HEK293 (cell line): ENCODE data around the gene ANO7.

Experiments used
- CTCF ChIA-PET: fragments of 350-600 bp; formaldehyde crosslinking; extraction: SDS; loops from one replicate; lab custom pipeline; 2021; ENCODE audit warnings: antibody characterized with exemption; lab: Yijun Ruan, JAX
- POLR2A ChIA-PET: fragments of 300-600 bp; formaldehyde crosslinking; extraction: SDS; loops from one replicate; lab custom pipeline; 2020; ENCODE audit warnings: antibody characterized with exemption, inconsistent platforms; lab: Yijun Ruan, JAX
- H3K27ac ChIP-seq: fragments of 200-500 bp; sonication (Bioruptor generic); 2 replicates; pipeline ENCODE4 v1.5.1; 2014; ENCODE audit warnings: low read depth, low read length, control low read depth, inconsistent platforms; ENCODE audit errors: extremely low read depth
- H3K36me3 ChIP-seq, 2 experiments: fragments of 200-500 bp in 1 of 2; sonication (Bioruptor generic) in 1 of 2; 1 replicate in 1 of 2; 2 replicates in 1 of 2; pipeline ENCODE4 v1.5.1; 2014 to 2017; ENCODE audit warnings: inconsistent platforms in 2 of 2, low read length in 2 of 2; ENCODE audit not compliant: control insufficient read depth in 2 of 2, insufficient read depth in 1 of 2
- H3K4me1 ChIP-seq: fragments of 200-500 bp; sonication (Bioruptor generic); 2 replicates; pipeline ENCODE4 v1.5.1; 2014; ENCODE audit warnings: mild to moderate bottlenecking, low read length, inconsistent platforms; ENCODE audit not compliant: control insufficient read depth, insufficient read depth
- H3K4me3 ChIP-seq: 2 replicates; pipeline ENCODE4 v1.5.1; 2011; ENCODE audit warnings: low read depth, mild to moderate bottlenecking, control low read depth, low read length, moderate library complexity
- H3K9me3 ChIP-seq: fragments of 200-500 bp; sonication (Bioruptor generic); 2 replicates; pipeline ENCODE4 v1.5.1; 2014; ENCODE audit warnings: low read depth, low read length, inconsistent platforms; ENCODE audit not compliant: control insufficient read depth, insufficient read depth
- OSR2 ChIP-seq: fragments of 450-650 bp; formaldehyde crosslinking; IDR thresholded peaks from 2 replicates; pipeline ENCODE4 v1.5.1; 2016; ENCODE audit warnings: missing biosample characterization, missing genetic modification characterization
- PRDM1 ChIP-seq: fragments of 450-650 bp; formaldehyde crosslinking; IDR thresholded peaks from 2 replicates; pipeline ENCODE4; 2016; ENCODE audit warnings: missing biosample characterization, missing genetic modification characterization
- SCRT1 ChIP-seq: fragments of 450-650 bp; formaldehyde crosslinking; IDR thresholded peaks from 2 replicates; pipeline ENCODE4 v1.5.1; 2016; ENCODE audit warnings: missing biosample characterization, missing genetic modification characterization, borderline replicate concordance
- ZBTB8A ChIP-seq: fragments of 450-650 bp; formaldehyde crosslinking; IDR thresholded peaks from 2 replicates; pipeline ENCODE4 v1.5.1; 2016; ENCODE audit warnings: missing biosample characterization, missing genetic modification characterization
- ZFHX2 ChIP-seq: fragments of 450-650 bp; formaldehyde crosslinking; conservative IDR thresholded peaks from 2 replicates; pipeline ENCODE4 v1.5.1; 2016; ENCODE audit warnings: missing biosample characterization, missing genetic modification characterization
- ZNF114 ChIP-seq: fragments of 450-650 bp; formaldehyde crosslinking; IDR thresholded peaks from 2 replicates; pipeline ENCODE4 v1.5.0; 2017; ENCODE audit warnings: missing biosample characterization, missing genetic modification characterization
- ZNF169 ChIP-seq: fragments of 450-650 bp; formaldehyde crosslinking; IDR thresholded peaks from 2 replicates; pipeline ENCODE4 v1.5.1; 2016; ENCODE audit warnings: missing biosample characterization, missing genetic modification characterization
- ZNF202 ChIP-seq: fragments of 450-650 bp; formaldehyde crosslinking; IDR thresholded peaks from 2 replicates; pipeline ENCODE4 v1.5.1; 2016; ENCODE audit warnings: missing biosample characterization, missing genetic modification characterization, borderline replicate concordance
- ZNF26 ChIP-seq: fragments of 450-650 bp; formaldehyde crosslinking; IDR thresholded peaks from 2 replicates; pipeline ENCODE4 v1.5.1; 2016; ENCODE audit warnings: missing biosample characterization, missing genetic modification characterization
- ZNF292 ChIP-seq: fragments of 450-650 bp; formaldehyde crosslinking; IDR thresholded peaks from 2 replicates; pipeline ENCODE4 v1.5.1; 2016; ENCODE audit warnings: low read depth, missing biosample characterization, missing genetic modification characterization, borderline replicate concordance
- ZNF350 ChIP-seq: fragments of 450-650 bp; formaldehyde crosslinking; IDR thresholded peaks from 2 replicates; pipeline ENCODE4 v1.5.0; 2017; ENCODE audit warnings: missing biosample characterization, mild to moderate bottlenecking, missing genetic modification characterization
- ZNF37A ChIP-seq: fragments of 450-650 bp; IDR thresholded peaks from 2 replicates; pipeline ENCODE4 v1.5.1; 2018; ENCODE audit warnings: missing biosample characterization, missing genetic modification characterization
- ZNF391 ChIP-seq: fragments of 450-650 bp; formaldehyde crosslinking; IDR thresholded peaks from 2 replicates; pipeline ENCODE4 v1.5.1; 2016; ENCODE audit warnings: low read depth, missing biosample characterization, missing genetic modification characterization, borderline replicate concordance
- ZNF398 ChIP-seq: fragments of 450-650 bp; formaldehyde crosslinking; IDR thresholded peaks from 2 replicates; pipeline ENCODE4 v1.5.1; 2017; ENCODE audit warnings: missing biosample characterization, missing genetic modification characterization
- ZNF548 ChIP-seq: fragments of 450-650 bp; formaldehyde crosslinking; IDR thresholded peaks from 2 replicates; pipeline ENCODE4 v1.5.1; 2016; ENCODE audit warnings: missing biosample characterization, missing genetic modification characterization
- ZNF558 ChIP-seq: fragments of 450-650 bp; formaldehyde crosslinking; IDR thresholded peaks from 2 replicates; pipeline ENCODE4 v1.5.1; 2016; ENCODE audit warnings: missing biosample characterization, missing genetic modification characterization
- ZNF623 ChIP-seq: fragments of 450-650 bp; formaldehyde crosslinking; IDR thresholded peaks from 2 replicates; pipeline ENCODE4 v1.5.1; 2016; ENCODE audit warnings: missing biosample characterization, missing genetic modification characterization
- ZNF664 ChIP-seq: fragments of 450-650 bp; formaldehyde crosslinking; IDR thresholded peaks from 2 replicates; pipeline ENCODE4 v1.5.1; 2016; ENCODE audit warnings: missing biosample characterization, missing genetic modification characterization
- ZNF76 ChIP-seq: fragments of 450-650 bp; formaldehyde crosslinking; IDR thresholded peaks from 2 replicates; pipeline ENCODE4; 2016; ENCODE audit warnings: low read depth, missing biosample characterization, missing genetic modification characterization, borderline replicate concordance
- ZNF830 ChIP-seq: fragments of 450-650 bp; IDR thresholded peaks from 2 replicates; pipeline ENCODE4 v1.5.0; 2018; ENCODE audit warnings: missing biosample characterization, missing genetic modification characterization, low read depth, mild to moderate bottlenecking, moderate library complexity
- ZSCAN23 ChIP-seq: fragments of 450-650 bp; formaldehyde crosslinking; IDR thresholded peaks from 2 replicates; pipeline ENCODE4 v1.5.1; 2016; ENCODE audit warnings: missing biosample characterization, missing genetic modification characterization

ANO7 gene

GRCh38 chr2:241255542-241256167 lies 67.2 kb downstream of the ANO7 start:
- TF ChIP-seq OSR2, result no peak
- no peak for TF ChIP-seq ZNF398 (tag by site-specific recombination)
- TF ChIP-seq SCRT1 (tag by site-specific recombination), result no peak
- TF ChIP-seq ZFHX2, result no peak
- TF ChIP-seq ZNF664 (tag by site-specific recombination), result no peak
- no peak for TF ChIP-seq ZNF26 (tag by site-specific recombination)
- no peak for TF ChIP-seq ZNF830
- TF ChIP-seq ZNF292 (tag by site-specific recombination), result no peak
- no peak for TF ChIP-seq ZNF548 (tag by site-specific recombination)
- no peak for TF ChIP-seq ZNF391 (tag by site-specific recombination)
- Histone ChIP-seq H3K4me1 (no peaks in the 10 kb centered on the region), H3K9me3 (no peaks in the 10 kb centered on the region), H3K27ac (no peak overlapping the region), H3K36me3 (peaks cover 77 to 98% of the 10 kb centered on the region in 2 experiments), H3K4me3 (no peak overlapping the region)
- ChIA-PET CTCF (no interaction called here), POLR2A (interaction anchor here (0.9 kb wide), 1 partner anchor 269 kb away, joined by 3 read pairs; no protein-coding TSS in a partner anchor)

GRCh38 chr2:241256168-241256545 lies 67.7 kb downstream of the ANO7 start:
- H3K36me3 ChIP-seq, result peaks cover 77 to 98% of the 10 kb centered on the region in 2 experiments
- TF ChIP-seq ZNF558 (tag by site-specific recombination) (no peak), ZNF623 (tag by site-specific recombination) (no peak), ZNF76 (no peak), ZNF37A (no peak), ZNF114 (tag by site-specific recombination) (no peak), PRDM1 (tag by site-specific recombination) (no peak), ZNF350 (no peak), ZBTB8A (tag by site-specific recombination) (no peak), ZNF169 (tag by site-specific recombination) (no peak), ZNF202 (tag by site-specific recombination) (no peak), ZSCAN23 (tag by site-specific recombination) (no peak), ZNF292 (tag by site-specific recombination) (no peak)
- TF ChIP-seq, all 188 proteins: peak for 0
- Histone ChIP-seq H3K4me1 (no peaks in the 10 kb centered on the region), H3K4me3 (no peak overlapping the region), H3K27ac (no peak overlapping the region), H3K9me3 (no peaks in the 10 kb centered on the region)
- ChIA-PET CTCF (no interaction called here), POLR2A (no interaction called here)
